HG02938 (cell line): ENCODE results near the gene TMEM37.

Experiments
- ATAC-seq: cut with Tn5 transposase; IDR thresholded peaks from one replicate; pipeline ENCODE4 v1.9.1; 2021; ENCODE audit warnings: mild to moderate bottlenecking, moderate library complexity; ENCODE audit not compliant: unreplicated experiment

TMEM37 gene

DNA sequence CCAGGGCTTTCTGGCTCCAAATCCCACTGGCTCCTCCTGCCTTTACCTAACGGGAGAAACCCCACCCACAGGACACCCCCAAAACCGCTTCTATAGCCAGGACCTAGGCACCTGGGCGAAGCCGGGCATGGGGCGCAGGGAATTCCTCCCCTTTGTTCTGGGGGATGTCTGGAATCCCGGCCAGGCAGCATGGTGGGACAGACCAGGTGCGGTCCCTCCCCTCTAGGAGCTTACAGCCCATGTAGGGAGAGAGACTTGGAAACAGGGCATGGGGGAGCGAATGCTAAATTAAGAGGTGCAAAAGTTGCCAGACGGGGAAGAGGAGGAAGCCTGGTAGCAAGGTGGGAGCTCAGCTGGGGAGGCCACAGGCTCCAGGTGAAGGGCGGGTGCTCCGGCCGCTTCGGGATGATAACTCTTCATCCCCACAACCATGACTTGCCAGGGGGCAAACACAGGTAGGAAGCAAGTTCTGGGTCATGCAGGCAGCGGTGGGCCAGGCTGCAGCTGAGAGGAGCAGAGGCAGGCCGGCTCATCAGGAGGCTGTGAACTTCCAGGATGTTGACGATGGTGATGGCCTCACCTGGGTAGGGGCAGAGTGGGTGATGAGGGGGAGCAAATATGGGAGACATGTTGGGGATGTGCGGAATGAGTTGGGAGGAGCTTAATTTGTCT lies 1.3 kb downstream of the TMEM37 start:
- ATAC-seq = no peak

DNA sequence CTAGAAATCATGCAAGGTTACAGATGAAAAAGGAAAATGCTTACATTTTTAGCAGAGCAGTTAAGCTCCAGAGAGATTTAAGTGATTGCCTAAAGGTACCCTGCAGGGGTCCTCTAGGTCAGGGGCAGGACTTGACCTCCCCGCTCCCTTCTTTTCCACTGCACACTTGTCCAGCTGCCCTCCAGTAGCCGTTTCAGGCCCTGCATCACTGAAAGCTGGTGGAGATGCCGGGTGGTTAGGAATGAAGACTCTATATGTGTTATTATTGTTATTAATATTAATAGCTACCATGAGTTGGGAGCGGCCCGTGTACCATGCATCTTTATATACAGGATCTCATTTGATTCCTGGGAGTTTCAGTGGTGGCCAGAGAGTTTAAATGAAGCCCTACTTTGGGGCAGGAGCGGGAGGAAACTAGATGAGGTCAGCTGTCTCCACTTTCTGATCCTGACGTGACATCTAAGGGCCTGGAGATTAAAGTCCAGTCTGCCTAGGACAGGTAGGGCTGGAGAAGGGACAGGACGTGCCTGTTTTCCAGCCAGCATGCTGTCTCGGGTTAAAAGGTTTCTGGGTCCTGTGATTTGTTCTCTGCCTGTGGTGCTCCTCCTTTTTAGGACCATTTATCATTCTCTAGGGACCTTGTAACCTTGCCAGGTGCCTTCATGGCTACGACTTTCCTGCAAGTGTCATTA lies 2.1 kb downstream of the TMEM37 start:
- ATAC-seq = no peak

DNA sequence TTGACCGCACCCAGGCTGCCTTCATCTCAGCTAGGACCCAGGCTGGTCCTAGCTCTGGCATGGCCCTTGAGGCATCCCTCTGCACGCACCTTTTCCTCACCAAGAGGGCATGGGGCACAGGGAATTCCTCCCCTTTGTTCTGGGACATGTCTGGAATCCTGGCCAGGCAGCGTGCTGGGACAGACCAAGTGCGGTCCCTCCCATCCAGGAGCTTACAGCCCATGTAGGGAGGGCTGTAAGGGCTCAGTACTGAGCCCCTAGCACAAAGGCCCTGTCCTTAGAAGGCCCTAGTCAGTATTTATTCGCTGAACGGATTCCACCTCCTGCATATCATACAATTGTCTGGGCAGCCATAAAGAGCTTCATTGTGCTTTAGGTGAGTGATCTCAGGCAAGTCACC lies 3.0 kb downstream of the TMEM37 start:
- no peak for ATAC-seq

DNA sequence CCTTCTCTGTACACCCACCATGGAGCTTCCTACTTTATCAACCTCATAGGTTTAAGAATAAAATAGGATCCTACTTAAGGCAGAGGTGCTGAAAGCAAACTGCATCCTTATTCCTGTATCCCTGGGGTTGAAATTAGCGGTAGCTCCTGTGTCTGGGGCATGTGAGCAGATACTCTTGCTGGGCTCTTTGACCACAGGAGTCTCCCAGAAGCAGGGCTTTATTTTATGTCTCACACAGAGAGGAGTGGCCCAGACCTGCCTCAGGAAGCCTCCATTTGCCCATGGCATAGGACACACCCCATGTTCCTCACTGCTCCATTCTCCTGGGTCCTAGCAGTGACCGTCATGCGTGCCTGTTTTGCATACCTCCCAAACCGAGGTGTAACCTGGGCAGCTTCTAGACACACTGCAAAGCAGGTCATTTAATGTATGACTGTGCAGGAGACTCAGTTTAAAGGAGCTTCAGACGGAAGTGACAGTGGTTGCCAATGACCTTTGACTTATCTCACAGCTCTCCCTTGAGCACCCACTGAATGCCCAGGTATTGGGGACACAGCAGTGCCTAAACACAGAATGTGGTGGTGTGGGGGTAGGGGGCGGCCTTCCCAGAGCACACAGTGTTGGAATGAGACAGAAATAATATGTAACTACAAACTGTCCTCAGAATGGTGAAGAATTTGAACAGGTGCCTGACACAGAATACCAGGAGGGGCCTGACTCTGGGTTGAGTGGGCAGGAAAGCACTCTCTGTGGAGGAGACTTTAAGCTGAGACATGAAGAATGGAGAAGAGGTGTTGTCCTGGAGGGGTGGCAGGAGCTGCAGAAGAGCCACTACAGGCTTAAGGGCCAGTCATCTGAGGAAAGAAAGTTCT lies 3.7 kb downstream of the TMEM37 start:
- no peak for ATAC-seq

DNA sequence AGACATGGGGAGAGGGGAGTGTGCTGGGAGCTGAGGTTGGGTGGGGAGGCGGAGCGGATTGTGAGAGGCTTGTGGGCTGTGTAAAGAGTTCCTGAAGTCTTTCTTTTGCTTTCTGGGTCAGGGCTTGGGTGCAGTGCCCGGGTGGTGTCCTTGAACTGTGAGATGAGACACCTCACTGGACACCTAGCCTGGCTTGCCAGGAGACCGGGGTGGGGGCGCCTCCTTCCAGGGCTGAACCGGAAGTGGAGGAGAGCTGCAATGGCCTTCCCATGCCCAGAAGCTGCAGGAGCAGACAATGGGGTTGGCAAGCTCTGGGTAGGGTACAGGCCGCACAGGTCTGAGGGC lies 4.3 kb downstream of the TMEM37 start:
- ATAC-seq = no peak

DNA sequence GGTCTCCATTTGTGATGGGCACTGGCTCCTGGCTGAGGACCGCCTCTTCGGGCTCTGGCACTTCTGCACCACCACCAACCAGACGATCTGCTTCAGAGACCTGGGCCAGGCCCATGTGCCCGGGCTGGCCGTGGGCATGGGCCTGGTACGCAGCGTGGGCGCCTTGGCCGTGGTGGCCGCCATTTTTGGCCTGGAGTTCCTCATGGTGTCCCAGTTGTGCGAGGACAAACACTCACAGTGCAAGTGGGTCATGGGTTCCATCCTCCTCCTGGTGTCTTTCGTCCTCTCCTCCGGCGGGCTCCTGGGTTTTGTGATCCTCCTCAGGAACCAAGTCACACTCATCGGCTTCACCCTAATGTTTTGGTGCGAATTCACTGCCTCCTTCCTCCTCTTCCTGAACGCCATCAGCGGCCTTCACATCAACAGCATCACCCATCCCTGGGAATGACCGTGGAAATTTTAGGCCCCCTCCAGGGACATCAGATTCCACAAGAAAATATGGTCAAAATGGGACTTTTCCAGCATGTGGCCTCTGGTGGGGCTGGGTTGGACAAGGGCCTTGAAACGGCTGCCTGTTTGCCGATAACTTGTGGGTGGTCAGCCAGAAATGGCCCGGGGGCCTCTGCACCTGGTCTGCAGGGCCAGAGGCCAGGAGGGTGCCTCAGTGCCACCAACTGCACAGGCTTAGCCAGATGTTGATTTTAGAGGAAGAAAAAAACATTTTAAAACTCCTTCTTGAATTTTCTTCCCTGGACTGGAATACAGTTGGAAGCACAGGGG lies 5.5 kb downstream of the TMEM37 start:
- no peak for ATAC-seq

DNA sequence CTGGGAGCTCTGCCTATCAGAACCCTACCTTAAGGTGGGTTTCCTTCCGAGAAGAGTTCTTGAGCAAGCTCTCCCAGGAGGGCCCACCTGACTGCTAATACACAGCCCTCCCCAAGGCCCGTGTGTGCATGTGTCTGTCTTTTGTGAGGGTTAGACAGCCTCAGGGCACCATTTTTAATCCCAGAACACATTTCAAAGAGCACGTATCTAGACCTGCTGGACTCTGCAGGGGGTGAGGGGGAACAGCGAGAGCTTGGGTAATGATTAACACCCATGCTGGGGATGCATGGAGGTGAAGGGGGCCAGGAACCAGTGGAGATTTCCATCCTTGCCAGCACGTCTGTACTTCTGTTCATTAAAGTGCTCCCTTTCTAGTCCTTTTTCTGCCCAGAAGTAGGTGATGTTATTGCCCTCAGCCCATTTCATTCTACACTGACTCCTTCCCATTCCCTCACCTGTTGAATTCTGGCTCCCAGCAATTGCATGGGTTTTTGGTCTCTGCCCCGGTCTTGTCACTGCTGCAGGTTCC lies 6.5 kb downstream of the TMEM37 start:
- ATAC-seq = no peak

DNA sequence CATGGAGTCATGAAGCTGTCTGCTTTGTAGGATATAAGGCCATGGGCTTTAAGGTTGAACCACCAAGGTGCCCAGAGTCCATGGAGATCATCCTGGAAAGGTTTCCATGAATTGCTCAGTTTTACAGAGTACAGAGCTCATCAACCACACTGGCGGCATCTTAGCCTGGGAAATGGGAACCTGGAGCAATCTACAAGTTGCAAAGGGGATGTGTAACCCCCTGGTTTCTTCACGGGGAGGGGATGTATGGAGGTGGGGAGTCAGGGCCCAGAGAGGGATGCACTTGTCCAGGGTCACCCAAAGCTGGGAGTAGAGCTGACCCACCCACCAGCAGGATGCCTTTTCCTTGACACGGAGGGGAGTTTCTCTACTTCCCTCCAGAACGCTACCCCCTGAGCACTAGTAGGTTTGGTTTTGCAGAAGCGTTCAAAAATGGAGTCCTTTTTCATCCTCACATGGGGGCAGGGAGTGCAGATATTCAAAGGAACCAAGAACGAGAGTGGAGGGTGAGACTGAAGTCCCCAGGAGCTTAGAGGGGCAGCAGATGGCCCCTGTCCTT lies 7.2 kb downstream of the TMEM37 start:
- no peak for ATAC-seq

DNA sequence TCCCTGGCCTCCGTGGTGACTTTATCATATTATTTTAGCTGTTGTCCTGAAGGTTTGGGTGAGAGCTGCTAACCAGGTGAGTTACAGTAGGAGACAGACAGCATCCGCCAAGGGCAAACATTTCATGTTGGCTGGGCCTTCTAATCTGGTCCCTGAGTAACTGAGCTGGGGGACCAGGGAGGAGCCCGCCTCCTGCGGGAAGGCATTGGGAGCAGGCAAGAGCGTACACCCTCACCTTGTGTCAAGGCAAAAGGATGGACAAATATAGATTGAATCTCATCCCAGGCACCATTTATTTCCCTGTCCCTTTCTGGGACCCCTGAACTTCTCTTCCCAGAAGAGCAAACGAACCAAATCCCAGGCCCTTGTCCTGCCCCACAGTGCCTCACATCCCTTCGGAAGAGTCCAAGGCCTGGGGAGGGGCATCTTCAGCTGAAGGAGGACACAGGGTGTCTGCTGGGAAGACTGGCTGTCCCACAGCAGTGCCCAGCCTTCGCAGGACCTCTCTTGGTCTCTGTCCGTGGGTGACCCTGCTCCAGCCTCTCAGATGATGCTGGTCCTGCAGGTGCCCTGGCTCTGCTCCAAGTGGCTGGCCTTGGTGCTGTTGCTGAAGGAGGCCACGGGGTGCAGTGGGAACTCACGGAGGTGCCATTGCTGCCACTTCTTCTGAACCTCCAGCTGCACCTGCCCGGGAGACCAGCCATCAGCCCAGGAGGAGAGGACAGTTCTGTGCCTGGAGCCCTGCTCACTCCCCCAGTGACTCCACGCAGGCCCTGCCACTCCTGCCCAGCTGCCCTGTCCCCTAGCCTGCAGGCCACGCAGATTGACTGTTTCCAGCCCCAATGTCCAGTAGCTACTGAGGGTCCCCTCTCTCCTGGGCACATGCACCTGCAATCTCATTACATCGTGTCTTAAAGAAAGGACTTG lies 8.2 kb downstream of the TMEM37 start:
- no peak for ATAC-seq

DNA sequence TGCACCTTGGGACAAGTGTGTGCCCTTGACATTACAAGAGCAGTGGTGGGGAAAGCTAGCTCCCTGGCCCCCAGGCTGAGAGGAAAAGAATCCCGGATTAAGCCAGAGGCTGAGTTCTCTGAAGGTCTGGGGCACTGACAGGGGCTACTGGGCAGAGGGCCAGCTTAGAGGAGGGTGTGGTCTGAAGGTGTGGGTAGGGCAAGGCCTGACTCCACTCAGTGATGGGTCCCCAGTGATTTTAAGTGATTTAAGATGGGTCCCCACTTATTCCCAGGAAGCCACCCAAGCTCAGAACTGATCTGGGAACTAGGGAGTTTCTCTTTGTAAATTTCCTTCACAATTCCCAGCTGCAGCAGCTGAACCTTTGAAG lies 8.8 kb downstream of the TMEM37 start:
- ATAC-seq = no peak

DNA sequence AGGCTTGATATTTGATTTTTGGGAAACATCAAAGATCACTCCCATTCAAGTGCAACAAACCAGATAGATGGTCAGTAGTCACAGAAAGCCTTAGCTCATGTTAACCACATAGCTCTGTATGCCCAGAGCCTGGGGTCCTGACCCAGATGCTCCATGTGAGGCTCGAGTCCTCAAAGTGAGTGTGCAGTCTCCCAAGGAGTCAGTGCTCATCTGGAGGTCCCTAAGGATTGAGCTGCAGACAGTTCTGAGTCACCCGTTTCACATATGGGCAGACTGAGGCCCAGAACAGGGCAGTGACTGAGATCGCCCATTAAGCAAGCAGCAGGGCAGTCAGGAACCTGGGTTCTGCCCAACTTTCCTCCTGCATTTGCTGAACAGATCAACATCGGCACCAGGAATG lies 9.2 kb downstream of the TMEM37 start:
- ATAC-seq = no peak

DNA sequence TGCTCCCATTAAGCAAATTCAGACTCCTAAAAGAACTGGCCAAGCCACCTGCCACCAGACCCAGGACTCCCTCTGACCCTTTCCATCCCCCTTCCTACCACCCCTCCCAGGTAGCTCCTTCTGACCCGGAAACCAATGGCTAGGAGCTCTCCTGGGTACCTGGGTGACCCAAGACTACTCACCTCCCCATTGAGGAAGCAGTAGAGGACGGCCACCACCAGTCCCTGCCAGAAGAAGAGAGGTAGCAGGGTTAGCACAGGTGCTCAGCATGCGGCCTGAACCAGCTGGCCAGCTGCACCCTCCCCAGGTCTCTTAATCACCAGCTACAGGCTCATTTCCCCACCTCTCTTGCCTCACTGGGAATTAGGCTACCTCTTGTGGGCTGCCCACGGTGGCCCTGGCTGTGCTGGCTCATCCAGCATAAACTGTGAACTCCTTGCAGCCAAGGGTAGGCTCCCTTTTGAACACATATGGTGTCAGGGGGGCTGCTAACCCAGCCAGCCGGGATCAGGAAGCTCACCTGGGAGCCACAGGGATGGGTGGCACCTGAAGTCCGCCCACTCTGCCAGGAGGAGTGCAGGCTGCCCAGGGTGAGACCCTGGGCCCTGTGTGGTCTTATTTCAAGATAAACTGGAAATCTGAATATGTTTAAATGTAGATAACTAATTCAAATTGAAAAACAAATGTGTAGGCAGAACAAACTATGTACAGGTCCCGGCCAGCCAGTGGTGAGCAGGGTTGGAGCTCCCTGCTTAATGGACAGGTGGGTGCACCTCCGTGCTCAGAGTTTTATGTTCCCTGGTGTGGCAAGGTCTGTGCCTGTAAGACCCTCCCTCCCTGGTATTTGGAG lies 9.9 kb downstream of the TMEM37 start:
- ATAC-seq = no peak

DNA sequence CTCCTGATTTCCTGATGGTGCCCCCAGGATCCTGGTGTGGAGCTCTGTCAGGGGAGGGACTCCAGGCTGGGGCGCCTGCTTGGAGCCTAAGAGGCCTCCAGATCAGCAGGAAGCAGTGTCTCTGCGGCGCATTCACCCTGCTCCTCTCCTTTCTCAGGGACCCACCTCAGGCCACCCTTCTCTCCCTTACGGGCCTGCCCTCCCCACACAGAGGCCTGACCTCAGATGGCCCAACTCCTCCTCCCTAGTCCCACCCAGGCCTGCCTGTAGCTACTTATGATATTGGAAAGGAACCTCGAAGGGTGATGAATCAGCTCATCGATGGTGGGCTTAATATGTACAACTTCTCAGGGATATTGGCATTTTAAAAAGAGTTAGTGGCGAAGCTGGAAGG lies 10.6 kb downstream of the TMEM37 start:
- no peak for ATAC-seq

DNA sequence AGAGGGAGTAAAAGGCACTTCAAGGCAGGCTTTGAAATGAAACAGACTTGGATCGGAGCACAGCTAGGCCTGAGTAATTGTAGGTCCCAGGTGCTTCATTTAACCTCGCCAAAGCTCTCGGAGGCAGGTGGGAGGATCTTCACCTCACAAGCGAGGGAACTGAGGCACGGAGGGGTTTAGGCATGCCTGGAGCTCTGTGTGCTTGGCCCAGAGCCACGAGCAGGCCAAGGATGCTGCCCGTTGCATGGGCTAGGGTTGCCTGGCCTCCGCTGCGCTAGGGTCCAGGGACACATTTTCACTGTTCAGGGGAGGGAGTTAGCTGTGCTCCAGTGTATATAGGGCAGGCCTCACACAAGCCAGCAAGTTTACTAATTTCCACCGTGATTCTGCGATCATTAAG lies 11.2 kb downstream of the TMEM37 start:
- ATAC-seq = no peak

DNA sequence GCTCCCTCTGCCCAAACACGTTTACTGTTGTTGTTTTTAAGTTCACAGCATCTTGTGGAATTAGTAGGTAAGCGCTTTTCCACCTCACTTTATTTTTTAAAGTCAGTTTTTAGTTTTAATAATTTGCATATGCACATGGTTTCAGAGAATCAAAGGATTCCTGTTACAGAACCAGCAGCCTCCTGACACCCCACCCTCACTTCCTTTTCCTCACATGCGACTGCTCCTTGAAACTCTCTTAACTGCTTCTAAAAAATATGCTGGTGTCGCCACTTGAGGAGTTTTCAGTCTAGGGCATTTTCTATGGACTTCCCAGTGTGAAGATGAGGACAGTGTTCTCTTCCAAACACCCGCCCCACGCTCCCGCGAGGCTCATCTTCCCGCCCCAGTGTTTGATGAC lies 14.4 kb downstream of the TMEM37 start:
- ATAC-seq = no peak

DNA sequence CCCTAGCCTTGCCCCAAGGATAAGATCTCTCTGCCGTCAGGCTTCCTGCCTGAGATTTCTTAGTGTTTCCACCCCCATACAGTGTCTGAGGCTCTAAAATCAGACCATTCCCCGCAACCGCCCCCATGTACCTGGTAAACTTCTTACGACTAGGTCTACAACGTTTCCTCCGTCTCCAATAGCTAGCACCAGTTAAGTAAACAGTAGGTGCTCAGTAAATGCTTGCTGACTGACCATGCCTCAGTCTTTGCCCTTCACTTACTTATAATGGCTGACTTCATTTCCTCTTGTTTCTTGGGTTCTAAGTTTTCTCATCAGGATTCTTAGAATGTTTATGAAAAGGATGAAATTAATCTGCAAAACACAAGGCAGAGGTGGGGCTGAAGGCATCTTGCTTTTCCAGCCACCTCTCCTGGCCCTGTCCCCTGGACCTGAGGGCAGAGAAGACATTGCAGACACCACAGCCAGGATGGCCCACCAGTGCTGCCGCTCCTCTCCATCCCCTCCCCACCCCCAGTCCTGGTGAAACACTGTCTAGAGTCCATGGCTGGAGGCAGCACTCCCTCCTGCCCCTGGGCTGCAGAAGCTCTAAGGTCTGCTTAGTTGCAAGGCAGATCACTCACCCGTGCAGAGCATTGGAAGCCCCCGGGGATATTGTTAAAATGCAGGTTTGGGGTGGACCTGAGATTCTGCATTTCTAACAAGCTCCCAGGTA lies 16.9 kb downstream of the TMEM37 start:
- no peak for ATAC-seq

DNA sequence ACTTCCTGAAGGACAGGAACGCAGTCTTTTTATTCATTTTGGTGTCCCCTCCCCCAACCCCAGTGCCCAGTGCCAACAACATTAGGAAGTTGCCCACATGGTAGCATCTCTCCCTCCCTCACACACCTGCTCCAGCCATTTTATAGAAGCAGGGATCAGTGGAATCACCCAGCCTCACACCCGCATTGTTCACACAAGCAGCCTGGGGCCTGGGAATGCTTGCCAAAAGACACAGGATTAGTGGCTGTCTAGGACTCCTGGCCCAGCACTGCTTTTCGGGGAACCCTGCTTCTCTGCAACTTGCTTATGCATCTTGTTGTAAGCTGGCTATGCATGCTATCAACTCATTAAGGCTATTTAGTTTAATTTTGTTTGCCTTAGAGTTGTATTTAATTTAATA lies 17.9 kb downstream of the TMEM37 start:
- ATAC-seq = no peak
